HG02588 (cell line): ENCODE data around the gene FBLN2.

Experiments
- ATAC-seq: cut with Tn5 transposase; IDR thresholded peaks from one replicate; pipeline ENCODE4 v1.9.1; 2021; ENCODE audit warnings: mild to moderate bottlenecking, moderate library complexity; ENCODE audit not compliant: unreplicated experiment

Gene FBLN2

GRCh38 chr3:13565581-13566452 lies 16.9 kb downstream of the FBLN2 start:
- ATAC-seq, result no peak

GRCh38 chr3:13566453-13566748 lies 17.5 kb downstream of the FBLN2 start:
- no peak for ATAC-seq

- no peak for ATAC-seq
These were observed 17.9 kb downstream of the FBLN2 start for GRCh38 chr3:13566769-13567310.

- ATAC-seq, result no peak
These were observed 19.0 kb downstream of the FBLN2 start for GRCh38 chr3:13567684-13568514.

GRCh38 chr3:13568515-13569028 lies 19.6 kb downstream of the FBLN2 start:
- ATAC-seq, result no peak

GRCh38 chr3:13569201-13569600 lies 20.3 kb downstream of the FBLN2 start:
- ATAC-seq, result no peak

GRCh38 chr3:13569641-13570390 lies 20.9 kb downstream of the FBLN2 start:
- ATAC-seq, result no peak

- ATAC-seq, result no peak
These were observed 21.7 kb downstream of the FBLN2 start for GRCh38 chr3:13570391-13571194.

- no peak for ATAC-seq
These were observed 22.3 kb downstream of the FBLN2 start for GRCh38 chr3:13571264-13571663.

GRCh38 chr3:13571831-13572750 lies 23.2 kb downstream of the FBLN2 start:
- ATAC-seq, result no peak

GRCh38 chr3:13572926-13573623 lies 24.1 kb downstream of the FBLN2 start:
- ATAC-seq, result no peak

GRCh38 chr3:13574083-13574797 lies 25.3 kb downstream of the FBLN2 start:
- ATAC-seq, result no peak

- ATAC-seq, result no peak
These were observed 26.0 kb downstream of the FBLN2 start for GRCh38 chr3:13574798-13575451.

- ATAC-seq, result no peak
These were observed 26.6 kb downstream of the FBLN2 start for GRCh38 chr3:13575459-13576061.

- no peak for ATAC-seq
These were observed 28.5 kb downstream of the FBLN2 start for GRCh38 chr3:13577181-13578121.

- ATAC-seq, result no peak
These were observed 29.3 kb downstream of the FBLN2 start for GRCh38 chr3:13578251-13578650.
